Fibroblast of villous mesenchyme (primary cell): ENCODE results near the gene MAPK14. TPM values are rescaled to one million over a fixed set of nuclear protein-coding genes. Genes with fewer than 3 reads are reported as not detected.

Source experiments
- DNase-seq: peaks from one replicate; pipeline ENCODE4 v3.0.0-alpha.2; 2010; ENCODE audit warnings: low read depth
- H3K4me3 ChIP-seq: 2 replicates; pipeline ENCODE4 v1.5.1; 2011; ENCODE audit warnings: low read depth, mild to moderate bottlenecking, low read length
- CTCF ChIP-seq: IDR thresholded peaks from 2 replicates; pipeline ENCODE4 v1.5.1; 2012; ENCODE audit warnings: low read depth, mild to moderate bottlenecking, low read length; ENCODE audit not compliant: insufficient read depth
- total RNA-seq: library from RNA; depleted of rRNA; stranded (reverse); fragments of >200 nt; gene quantifications from 2 replicates; pipeline ENCODE4 v1.2.3, GENCODE V29; 2012

Gene MAPK14
- total RNA-seq, 1 donor, result 86.8 TPM

GRCh38 chr6:36160147-36160760, 132.6 kb downstream of the MAPK14 start:
- TF ChIP-seq CTCF, result no peak
- no peak overlapping the region for H3K4me3 ChIP-seq
- peak; percentile 28 for DNase-seq

Other genes with a start within 250 kb of the MAPK14 start
- not detected in 2 replicates for gene CLPSL1, start 246.8 kb upstream of the MAPK14 start, total RNA-seq
- gene CLPS, start 230.5 kb upstream of the MAPK14 start, total RNA-seq, result not detected in 2 replicates
- not detected in 2 replicates for gene LHFPL5, start 222.5 kb upstream of the MAPK14 start, total RNA-seq
- 49.0 and 61.7 TPM in 2 replicates for gene SRPK1, start 106.7 kb upstream of the MAPK14 start, total RNA-seq
- not detected in 2 replicates for gene SLC26A8, start 3.2 kb upstream of the MAPK14 start, total RNA-seq
- gene MAPK13, start 102.7 kb downstream of the MAPK14 start, total RNA-seq, result 8.1 and 10.8 TPM in 2 replicates
- 19.3 and 22.5 TPM in 2 replicates for gene BRPF3, start 168.9 kb downstream of the MAPK14 start, total RNA-seq
- not detected in 2 replicates for gene PNPLA1, start 242.3 kb downstream of the MAPK14 start, total RNA-seq